Calu3 (cell line): Measurements from ENCODE around the gene SLC9A1. TPM values are rescaled to one million over a fixed set of nuclear protein-coding genes. Genes with fewer than 3 reads are reported as not detected.

Source experiments
- BruUV-seq: library from RNA; stranded (reverse); fragments of 400-500 nt; replicated peaks from 2 replicates; lab custom pipeline; 2021; lab: Mats Ljungman, UMichigan
- CTCF ChIA-PET: fragments of 300-600 bp; sonication (Branson Sonifier 250); formaldehyde crosslinking; loops from one replicate; lab custom pipeline; 2022; ENCODE audit warnings: antibody characterized with exemption; lab: Charles Lee
- DNase-seq: peaks from one replicate; pipeline ENCODE4 v3.0.0; 2022
- H3K27ac Mint-ChIP-seq: one replicate; pipeline ENCODE4 v1.8.0; 2022; ENCODE audit warnings: mixed read lengths; ENCODE audit not compliant: unreplicated experiment
- H3K27me3 Mint-ChIP-seq: one replicate; pipeline ENCODE4 v1.8.0; 2022; ENCODE audit warnings: mixed read lengths; ENCODE audit not compliant: unreplicated experiment
- H3K36me3 Mint-ChIP-seq: one replicate; pipeline ENCODE4 v1.8.0; 2022; ENCODE audit warnings: mild to moderate bottlenecking, moderate library complexity, mixed read lengths; ENCODE audit not compliant: insufficient read depth, unreplicated experiment
- H3K4me1 Mint-ChIP-seq: one replicate; pipeline ENCODE4 v1.8.0; 2022; ENCODE audit warnings: mild to moderate bottlenecking, low read depth, mixed read lengths; ENCODE audit not compliant: unreplicated experiment
- H3K4me3 Mint-ChIP-seq: one replicate; pipeline ENCODE4 v1.8.0; 2022; ENCODE audit warnings: mild to moderate bottlenecking, low read depth, moderate library complexity, mixed read lengths; ENCODE audit not compliant: unreplicated experiment
- H3K9me3 Mint-ChIP-seq: one replicate; pipeline ENCODE4 v1.8.0; 2022; ENCODE audit warnings: low read depth, mixed read lengths; ENCODE audit not compliant: unreplicated experiment
- CTCF ChIP-seq: fragments of 200-600 bp; IDR thresholded peaks from one replicate; pipeline ENCODE4 v1.8.0; 2022; ENCODE audit warnings: antibody characterized with exemption; ENCODE audit not compliant: unreplicated experiment
- intact Hi-C: fragments of 100-400 bp; cut with micrococcal nuclease; formaldehyde crosslinking; loops from one replicate; pipeline ENCODE4 v1.10.0; 2022; ENCODE audit not compliant: unreplicated experiment
- total RNA-seq: library from RNA; stranded (reverse); gene quantifications from 2 replicates; pipeline ENCODE4 v1.2.3, GENCODE V29; 2022

Gene SLC9A1
- total RNA-seq, 1 experiment from 2014 or later = 17.4 TPM

- H3K27me3 Mint-ChIP-seq = no peaks in the 10 kb centered on the region
- no peak overlapping the region for H3K27ac Mint-ChIP-seq
- H3K36me3 Mint-ChIP-seq = no peaks in the 10 kb centered on the region
These were observed 96.9 kb downstream of the SLC9A1 start for GRCh38 chr1:27057801-27058625.

DNA sequence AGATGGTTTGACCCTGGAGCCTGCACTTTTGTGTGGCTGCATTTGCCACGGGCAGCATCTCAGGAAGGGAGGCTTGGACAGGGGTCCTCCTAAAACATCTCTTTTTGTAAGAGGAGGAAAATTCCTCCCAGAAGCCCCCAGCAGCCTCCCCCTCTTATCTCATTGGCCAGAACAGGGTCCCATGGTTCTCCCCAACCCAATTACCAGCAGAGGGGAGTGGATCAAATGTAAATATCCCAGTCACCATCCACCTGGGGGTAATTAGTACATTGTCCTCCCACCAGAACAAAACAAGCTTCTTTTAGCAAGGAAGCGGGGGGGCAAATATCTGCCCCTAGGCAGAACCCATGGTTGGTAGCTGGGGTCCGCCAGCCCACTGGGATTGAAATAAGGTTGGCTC, 97.5 kb downstream of the SLC9A1 start:
- Mint-ChIP-seq H3K4me3 (no peak overlapping the region), H3K27me3 (no peaks in the 10 kb centered on the region), H3K4me1 (no peaks in the 10 kb centered on the region), H3K27ac (no peak overlapping the region), H3K36me3 (no peaks in the 10 kb centered on the region), H3K9me3 (no peaks in the 10 kb centered on the region)
- no peak for TF ChIP-seq CTCF
- no peak for DNase-seq
- CTCF ChIA-PET = no interaction called here
- no TSS peak for BruUV-seq
- intact Hi-C loops = no loop called here

More at GRCh38 chr1:27057801-27058625, 96.9 kb downstream of the SLC9A1 start:
- H3K4me3 Mint-ChIP-seq = no peak overlapping the region
- H3K9me3 Mint-ChIP-seq = no peaks in the 10 kb centered on the region
- intact Hi-C loops = no loop called here
- DNase-seq = no peak
- no TSS peak for BruUV-seq
- CTCF ChIA-PET = no interaction called here
- no peaks in the 10 kb centered on the region for H3K4me1 Mint-ChIP-seq
- TF ChIP-seq CTCF = no peak

GRCh38 chr1:27053977-27054753, 100.8 kb downstream of the SLC9A1 start:
- no peak for DNase-seq
- BruUV-seq = no TSS peak
- Mint-ChIP-seq H3K4me1 (no peaks in the 10 kb centered on the region), H3K27ac (no peak overlapping the region), H3K36me3 (no peaks in the 10 kb centered on the region), H3K27me3 (no peaks in the 10 kb centered on the region), H3K4me3 (no peak overlapping the region), H3K9me3 (no peaks in the 10 kb centered on the region)
- intact Hi-C loops = no loop called here
- no peak for TF ChIP-seq CTCF
- CTCF ChIA-PET = interaction anchor here (0.6 to 1.9 kb wide), 2 partner anchors 8 to 1868 kb away, joined by 4 to 6 read pairs; no protein-coding TSS in a partner anchor

- intact Hi-C loops = no loop called here
- TF ChIP-seq CTCF = no peak
- Mint-ChIP-seq H3K4me1 (no peaks in the 10 kb centered on the region), H3K27me3 (no peaks in the 10 kb centered on the region), H3K27ac (no peak overlapping the region), H3K36me3 (no peaks in the 10 kb centered on the region), H3K4me3 (no peak overlapping the region), H3K9me3 (no peaks in the 10 kb centered on the region)
- no TSS peak for BruUV-seq
- no peak for DNase-seq
- CTCF ChIA-PET = no interaction called here
These were observed 102.4 kb downstream of the SLC9A1 start for GRCh38 chr1:27052527-27052926.
